ENCODE measurements around the gene MAT2B. TPM values are rescaled to one million over a fixed set of nuclear protein-coding genes. Genes with fewer than 3 reads are reported as not detected.

Gene MAT2B
- total and polyA plus RNA-seq, 2 of the 13 experiments (the other 11 are each of a cell fraction or from before 2014, with no cell fraction given), result 20.2 to 37.1 TPM

DNA sequence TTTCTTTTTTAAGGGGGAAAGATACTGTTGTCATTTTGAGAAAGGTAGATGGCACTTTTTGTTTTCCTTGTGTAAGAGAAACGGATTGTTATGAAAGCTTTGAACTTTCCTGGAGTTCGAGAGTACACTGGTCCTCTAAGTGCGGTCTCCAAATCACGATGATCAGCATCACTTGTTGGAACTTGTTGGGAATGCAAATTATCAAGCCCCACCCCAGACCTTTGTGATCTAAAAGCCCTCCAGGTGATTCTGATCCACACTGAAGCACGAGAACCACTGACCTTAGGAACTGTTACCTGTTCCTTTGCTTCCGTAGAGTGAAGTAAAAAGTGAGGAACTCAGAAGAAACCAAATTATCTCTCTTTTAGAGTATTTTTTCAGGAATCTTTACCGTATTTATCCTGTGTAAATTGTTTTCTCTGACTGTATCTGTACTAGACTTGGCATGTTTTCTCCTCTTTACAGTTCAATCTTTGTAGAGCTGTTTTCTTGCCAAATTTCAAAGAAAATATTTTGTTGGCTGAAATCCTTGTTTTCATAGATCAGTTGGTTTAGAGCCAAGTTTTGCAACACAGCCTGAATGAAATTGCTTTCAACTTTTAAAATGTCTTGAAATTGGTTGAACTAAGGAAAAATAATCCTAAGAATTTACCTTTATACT lies 4.0 kb downstream of the MAT2B start (continued):
- TF ChIP-seq, protein P1, sequence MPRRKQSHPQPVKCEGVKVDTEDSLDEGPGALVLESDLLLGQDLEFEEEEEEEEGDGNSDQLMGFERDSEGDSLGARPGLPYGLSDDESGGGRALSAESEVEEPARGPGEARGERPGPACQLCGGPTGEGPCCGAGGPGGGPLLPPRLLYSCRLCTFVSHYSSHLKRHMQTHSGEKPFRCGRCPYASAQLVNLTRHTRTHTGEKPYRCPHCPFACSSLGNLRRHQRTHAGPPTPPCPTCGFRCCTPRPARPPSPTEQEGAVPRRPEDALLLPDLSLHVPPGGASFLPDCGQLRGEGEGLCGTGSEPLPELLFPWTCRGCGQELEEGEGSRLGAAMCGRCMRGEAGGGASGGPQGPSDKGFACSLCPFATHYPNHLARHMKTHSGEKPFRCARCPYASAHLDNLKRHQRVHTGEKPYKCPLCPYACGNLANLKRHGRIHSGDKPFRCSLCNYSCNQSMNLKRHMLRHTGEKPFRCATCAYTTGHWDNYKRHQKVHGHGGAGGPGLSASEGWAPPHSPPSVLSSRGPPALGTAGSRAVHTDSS (CRISPR knock-in tag; conservative IDR thresholded peaks at IDR 0.05), result no peak
- TF ChIP-seq TAF15 (IDR thresholded peaks at IDR 0.05; ENCODE audit: low read depth, low read length, poor library complexity, severe bottlenecking) (no peak), SAP130 (CRISPR knock-in tag; IDR thresholded peaks at IDR 0.05; ENCODE audit: low read depth) (peak; percentile 44), SOX6 (IDR thresholded peaks at IDR 0.05) (no peak), SOX6 (CRISPR knock-in tag; IDR thresholded peaks at IDR 0.05) (peak; percentile 35; the same call in 1 of the 2 replicates), CENPX (CRISPR knock-in tag; IDR thresholded peaks at IDR 0.05) (no peak)
- TF ChIP-seq, protein P2, sequence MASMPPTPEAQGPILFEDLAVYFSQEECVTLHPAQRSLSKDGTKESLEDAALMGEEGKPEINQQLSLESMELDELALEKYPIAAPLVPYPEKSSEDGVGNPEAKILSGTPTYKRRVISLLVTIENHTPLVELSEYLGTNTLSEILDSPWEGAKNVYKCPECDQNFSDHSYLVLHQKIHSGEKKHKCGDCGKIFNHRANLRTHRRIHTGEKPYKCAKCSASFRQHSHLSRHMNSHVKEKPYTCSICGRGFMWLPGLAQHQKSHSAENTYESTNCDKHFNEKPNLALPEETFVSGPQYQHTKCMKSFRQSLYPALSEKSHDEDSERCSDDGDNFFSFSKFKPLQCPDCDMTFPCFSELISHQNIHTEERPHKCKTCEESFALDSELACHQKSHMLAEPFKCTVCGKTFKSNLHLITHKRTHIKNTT (CRISPR knock-in tag; IDR thresholded peaks at IDR 0.05), result no peak
- TF ChIP-seq, protein P3, sequence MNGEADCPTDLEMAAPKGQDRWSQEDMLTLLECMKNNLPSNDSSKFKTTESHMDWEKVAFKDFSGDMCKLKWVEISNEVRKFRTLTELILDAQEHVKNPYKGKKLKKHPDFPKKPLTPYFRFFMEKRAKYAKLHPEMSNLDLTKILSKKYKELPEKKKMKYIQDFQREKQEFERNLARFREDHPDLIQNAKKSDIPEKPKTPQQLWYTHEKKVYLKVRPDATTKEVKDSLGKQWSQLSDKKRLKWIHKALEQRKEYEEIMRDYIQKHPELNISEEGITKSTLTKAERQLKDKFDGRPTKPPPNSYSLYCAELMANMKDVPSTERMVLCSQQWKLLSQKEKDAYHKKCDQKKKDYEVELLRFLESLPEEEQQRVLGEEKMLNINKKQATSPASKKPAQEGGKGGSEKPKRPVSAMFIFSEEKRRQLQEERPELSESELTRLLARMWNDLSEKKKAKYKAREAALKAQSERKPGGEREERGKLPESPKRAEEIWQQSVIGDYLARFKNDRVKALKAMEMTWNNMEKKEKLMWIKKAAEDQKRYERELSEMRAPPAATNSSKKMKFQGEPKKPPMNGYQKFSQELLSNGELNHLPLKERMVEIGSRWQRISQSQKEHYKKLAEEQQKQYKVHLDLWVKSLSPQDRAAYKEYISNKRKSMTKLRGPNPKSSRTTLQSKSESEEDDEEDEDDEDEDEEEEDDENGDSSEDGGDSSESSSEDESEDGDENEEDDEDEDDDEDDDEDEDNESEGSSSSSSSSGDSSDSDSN (CRISPR knock-in tag; IDR thresholded peaks at IDR 0.05), result no peak
